NCI-H82 treated with DMSO at 0.1 percent for 48 hours (cell line): ENCODE results near the gene UNC93A.
"Not testable (repeated sequence)": the region's sequence is repeated elsewhere in the genome, so short reads cannot be mapped to it uniquely, and the experiment has no call there.

ENCODE experiments used
- DNase-seq: peaks from one replicate; lab custom pipeline; 2025; ENCODE audit not compliant: unreplicated experiment; lab: John Stamatoyannopoulos, UW

The UNC93A gene

GRCh38 chr6:167338541-167339117, 47.5 kb downstream of the UNC93A start:
- no peak for DNase-seq

- no peak for DNase-seq
These were observed 50.0 kb downstream of the UNC93A start for GRCh38 chr6:167341038-167341583.

- no peak for DNase-seq
These were observed 50.8 kb downstream of the UNC93A start for GRCh38 chr6:167341665-167342655.

- no peak for DNase-seq
These were observed 51.9 kb downstream of the UNC93A start for GRCh38 chr6:167342879-167343610.

GRCh38 chr6:167345348-167345747, 54.2 kb downstream of the UNC93A start:
- DNase-seq: no peak

- DNase-seq: no peak
These were observed 54.8 kb downstream of the UNC93A start for GRCh38 chr6:167345960-167346359.

- no peak for DNase-seq
These were observed 56.1 kb downstream of the UNC93A start for GRCh38 chr6:167347226-167347625.

GRCh38 chr6:167349631-167350274, 58.6 kb downstream of the UNC93A start:
- DNase-seq: no peak

GRCh38 chr6:167350275-167350696, 59.2 kb downstream of the UNC93A start:
- DNase-seq: no peak

GRCh38 chr6:167350731-167351655, 59.9 kb downstream of the UNC93A start:
- DNase-seq: peak; percentile 36

GRCh38 chr6:167351656-167352345, 60.7 kb downstream of the UNC93A start:
- no peak for DNase-seq

- DNase-seq: no peak
These were observed 65.8 kb downstream of the UNC93A start for GRCh38 chr6:167356874-167357273.

- DNase-seq: not testable (repeated sequence)
These were observed 67.3 kb downstream of the UNC93A start for GRCh38 chr6:167358394-167358793.

- DNase-seq: not testable (repeated sequence)
These were observed 70.1 kb downstream of the UNC93A start for GRCh38 chr6:167361170-167361569.
